HepG2 (cell line): ENCODE results near the gene GCH1. TPM values are rescaled to one million over a fixed set of nuclear protein-coding genes. Genes with fewer than 3 reads are reported as not detected.

Source experiments
- BCLAF1 ChIP-seq: fragments of 450-650 bp; IDR thresholded peaks from 2 replicates; pipeline ENCODE4 v1.6.1; 2017; ENCODE audit warnings: mild to moderate bottlenecking
- FOXP1 ChIP-seq, 2 experiments: fragments of 450-650 bp in 1 of 2; IDR thresholded peaks; 2 replicates each; pipeline ENCODE4 v1.6.1; 2017 to 2018; ENCODE audit warnings: antibody characterized with exemption in 1 of 2
- FUBP1 ChIP-seq: sonication (generic); formaldehyde crosslinking; IDR thresholded peaks from 2 replicates; pipeline ENCODE4 v1.5.1; 2020; ENCODE audit warnings: missing genetic modification reagents, mild to moderate bottlenecking, borderline replicate concordance
- HMG20B ChIP-seq: conservative IDR thresholded peaks from 2 replicates; pipeline ENCODE4 v1.6.1; 2016; ENCODE audit warnings: missing genetic modification reagents, missing compliant biosample characterization
- KLF13 ChIP-seq: sonication (generic); formaldehyde crosslinking; IDR thresholded peaks from 2 replicates; pipeline ENCODE4 v1.4.0; 2020; ENCODE audit warnings: mild to moderate bottlenecking, missing genetic modification reagents
- MED8 ChIP-seq: sonication (generic); formaldehyde crosslinking; IDR thresholded peaks from 2 replicates; pipeline ENCODE4 v1.8.1; 2023; ENCODE audit warnings: mild to moderate bottlenecking, missing genetic modification reagents; ENCODE audit not compliant: insufficient replicate concordance
- NFAT5 ChIP-seq: sonication (generic); formaldehyde crosslinking; IDR thresholded peaks from 2 replicates; pipeline ENCODE4 v1.4.0; 2020; ENCODE audit warnings: missing genetic modification reagents
- TIGD3 ChIP-seq: sonication (generic); formaldehyde crosslinking; IDR thresholded peaks from 2 replicates; pipeline ENCODE4 v1.5.1; 2020; ENCODE audit warnings: mild to moderate bottlenecking, missing genetic modification reagents, borderline replicate concordance
- XRCC5 ChIP-seq: fragments of 200-400 bp; formaldehyde crosslinking; optimal IDR thresholded peaks from 2 replicates; pipeline ENCODE3; 2017; ENCODE audit warnings: mild to moderate bottlenecking, low read length
- ZFYVE20 ChIP-seq: sonication (generic); formaldehyde crosslinking; IDR thresholded peaks from 2 replicates; pipeline ENCODE4 v1.8.0; 2023; ENCODE audit warnings: low read depth, mild to moderate bottlenecking, moderate library complexity, missing genetic modification reagents, borderline replicate concordance
- ZNF10 ChIP-seq: sonication (generic); formaldehyde crosslinking; IDR thresholded peaks from 2 replicates; pipeline ENCODE4 v1.4.0; 2020; ENCODE audit warnings: mild to moderate bottlenecking, low read depth, missing genetic modification reagents, borderline replicate concordance
- ZNF292 ChIP-seq: sonication (generic); formaldehyde crosslinking; IDR thresholded peaks from 2 replicates; pipeline ENCODE4 v1.8.1; 2022; ENCODE audit warnings: mild to moderate bottlenecking, low read depth, missing genetic modification reagents, borderline replicate concordance
- ZNF800 ChIP-seq: sonication (generic); formaldehyde crosslinking; IDR thresholded peaks from 2 replicates; pipeline ENCODE4 v1.4.0; 2020; ENCODE audit warnings: missing genetic modification reagents
- polyA plus RNA-seq, 8 experiments: library from polyadenylated mRNA; depleted of rRNA in 3 of 8; stranded (reverse) in 7 of 8; unstranded in 1 of 8; fragments of >200 nt; fragmentation: Illumina TruSeq in 4 of 8; extraction: Trizol in 4 of 8; gene quantifications; 2 replicates each; pipeline versions ENCODE4 v1.2.1 to v1.2.3, GENCODE V29; 2011 to 2016; ENCODE audit warnings: low read depth in 4 of 8, missing spikeins in 1 of 8, mixed read lengths in 1 of 8; ENCODE audit not compliant: insufficient read depth in 1 of 8
- total RNA-seq, 5 experiments: library from RNA; depleted of rRNA; stranded (reverse); fragments of >200 nt; fragmentation: Illumina TruSeq; extraction: Trizol; gene quantifications; 2 replicates each; pipeline ENCODE4 v1.2.3, GENCODE V29; 2016; ENCODE audit warnings: low read depth in 1 of 5

GCH1 gene
- total and polyA plus RNA-seq, 2 of the 13 experiments (the other 11 are each of a cell fraction or from before 2014, with no cell fraction given) = 15.0 to 25.2 TPM

- TF ChIP-seq NFAT5 (CRISPR knock-in tag) (no peak), KLF13 (CRISPR knock-in tag) (no peak), BCLAF1 (no peak), XRCC5 (no peak), ZNF10 (CRISPR knock-in tag) (no peak), FUBP1 (CRISPR knock-in tag) (no peak), TIGD3 (CRISPR knock-in tag) (no peak), FOXP1 (IDR thresholded peaks at IDR 0.05) (no peak), FOXP1 (CRISPR knock-in tag; IDR thresholded peaks at IDR 0.05) (no peak), HMG20B (CRISPR knock-in tag) (no peak), ZFYVE20 (no peak), MED8 (CRISPR knock-in tag) (no peak), ZNF292 (no peak), ZNF800 (CRISPR knock-in tag) (peak; percentile 88; the same call in 1 of the 2 replicates)
Measured at GRCh38 chr14:54902143-54902520, 494 bp downstream of the GCH1 start (continued).
